GM10847 (cell line): ENCODE data around the gene GPANK1.

Source experiments
- POLR2A ChIP-seq: IDR thresholded peaks from 2 replicates; pipeline ENCODE4 v1.6.1; 2011; ENCODE audit not compliant: insufficient read length; ENCODE audit errors: extremely low read depth

GPANK1 gene

GRCh38 chr6:31659649-31660380 is 5.0 kb downstream of the GPANK1 start:
- TF ChIP-seq POLR2A, result no peak

GRCh38 chr6:31658983-31659648 is 5.7 kb downstream of the GPANK1 start:
- no peak for TF ChIP-seq POLR2A

GRCh38 chr6:31658158-31658688 is 6.6 kb downstream of the GPANK1 start:
- TF ChIP-seq POLR2A, result no peak

GRCh38 chr6:31657406-31658157 is 7.2 kb downstream of the GPANK1 start:
- TF ChIP-seq POLR2A, result no peak

GRCh38 chr6:31655349-31656237 is 9.2 kb downstream of the GPANK1 start, which contains the start of gene APOM:
Gene APOM (plus strand): TSS chr6:31655894. CDS start chr6:31655967, 73 bp downstream.
- no peak for TF ChIP-seq POLR2A

GRCh38 chr6:31654574-31655348 is 10.0 kb downstream of the GPANK1 start:
- no peak for TF ChIP-seq POLR2A

- peak; percentile 11 for TF ChIP-seq POLR2A
Observed at GRCh38 chr6:31652925-31653724, 11.7 kb downstream of the GPANK1 start.

- TF ChIP-seq POLR2A, result no peak
Observed at GRCh38 chr6:31651602-31652191, 13.1 kb downstream of the GPANK1 start.

GRCh38 chr6:31645325-31645724 is 19.5 kb downstream of the GPANK1 start:
- no peak for TF ChIP-seq POLR2A

- TF ChIP-seq POLR2A, result no peak
Observed at GRCh38 chr6:31643818-31644454, 20.9 kb downstream of the GPANK1 start.

GRCh38 chr6:31642798-31643570 is 21.8 kb downstream of the GPANK1 start:
- no peak for TF ChIP-seq POLR2A
